ENCODE measurements around the gene ANO9. TPM values are rescaled to one million over a fixed set of nuclear protein-coding genes. Genes with fewer than 3 reads are reported as not detected.
A peak's percentile ranks its signal among the peaks of the same experiment; 100 is the strongest.

Gene ANO9
- total and polyA plus RNA-seq, 5 donors from 2014 or later: 8.9 to 153 (median 13.3) TPM

GRCh38 chr11:461626-462025 is 19.8 kb upstream of the ANO9 start:
- Mint-ChIP-seq H3K36me3 (no peaks in the 10 kb centered on the region), H3K27ac (no peak overlapping the region), H3K4me1 (peaks cover 4 to 16% (median 10%) of the 10 kb centered on the region in 4 donors), H3K9me3 (no peaks in the 10 kb centered on the region), H3K4me3 (no peak overlapping the region), H3K27me3 (no peaks in the 10 kb centered on the region)
- Histone ChIP-seq H3K4me1 (ENCODE audit: control insufficient read depth, insufficient read depth, low read length, poor library complexity, severe bottlenecking) (peaks cover 9% of the 10 kb centered on the region), H3K9me3 (ENCODE audit: control insufficient read depth in 2 of 2, low read length in 2 of 2) (no peaks in the 10 kb centered on the region), H3K36me3 (ENCODE audit: control insufficient read depth, insufficient read depth, low read length) (peaks cover 4% of the 10 kb centered on the region), H3K27ac (ENCODE audit: insufficient read depth, low read length, poor library complexity, severe bottlenecking) (no peak overlapping the region), H3K4me3 (ENCODE audit: low read depth, low read length) (no peak overlapping the region), H3K27me3 (ENCODE audit: control insufficient read depth, insufficient read depth, low read length) (no peaks in the 10 kb centered on the region)
- DNase-seq (no peak), ATAC-seq (ENCODE audit: low read depth in 2 of 2) (no peak)

- no peak overlapping the region for H3K4me3 ChIP-seq (ENCODE audit: low read depth, low read length)
- Mint-ChIP-seq H3K4me1 (peaks cover 6 to 22% (median 14%) of the 10 kb centered on the region in 4 donors), H3K27ac (no peak overlapping the region), H3K9me3 (no peaks in the 10 kb centered on the region), H3K27me3 (no peaks in the 10 kb centered on the region), H3K36me3 (no peaks in the 10 kb centered on the region), H3K4me3 (no peak overlapping the region)
- peaks cover 15% of the 10 kb centered on the region for H3K4me1 ChIP-seq (ENCODE audit: control insufficient read depth, insufficient read depth, low read length, poor library complexity, severe bottlenecking)
- H3K9me3 ChIP-seq (ENCODE audit: control insufficient read depth in 2 of 2, low read length in 2 of 2): no peaks in the 10 kb centered on the region
- H3K27me3 ChIP-seq (ENCODE audit: control insufficient read depth, insufficient read depth, low read length): no peaks in the 10 kb centered on the region
- no peak for ATAC-seq (ENCODE audit: low read depth in 2 of 2)
- H3K36me3 ChIP-seq (ENCODE audit: control insufficient read depth, insufficient read depth, low read length): peaks cover 4% of the 10 kb centered on the region
- H3K27ac ChIP-seq (ENCODE audit: insufficient read depth, low read length, poor library complexity, severe bottlenecking): no peak overlapping the region
- no peak for DNase-seq
Measured at GRCh38 chr11:460331-461199, 18.8 kb upstream of the ANO9 start.

- H3K4me3 ChIP-seq (ENCODE audit: low read depth, low read length): no peak overlapping the region
- peaks cover 15% of the 10 kb centered on the region for H3K4me1 ChIP-seq (ENCODE audit: control insufficient read depth, insufficient read depth, low read length, poor library complexity, severe bottlenecking)
- H3K9me3 ChIP-seq (ENCODE audit: control insufficient read depth in 2 of 2, low read length in 2 of 2): no peaks in the 10 kb centered on the region
- H3K27me3 ChIP-seq (ENCODE audit: control insufficient read depth, insufficient read depth, low read length): no peaks in the 10 kb centered on the region
- ATAC-seq (ENCODE audit: low read depth in 2 of 2): no peak
- H3K36me3 ChIP-seq (ENCODE audit: control insufficient read depth, insufficient read depth, low read length): peaks cover 4% of the 10 kb centered on the region
- DNase-seq: no peak
- Mint-ChIP-seq H3K9me3 (no peaks in the 10 kb centered on the region), H3K27ac (no peak overlapping the region), H3K4me1 (peaks cover 6 to 22% (median 17%) of the 10 kb centered on the region in 4 donors), H3K4me3 (no peak overlapping the region), H3K36me3 (no peaks in the 10 kb centered on the region), H3K27me3 (no peaks in the 10 kb centered on the region)
- H3K27ac ChIP-seq (ENCODE audit: insufficient read depth, low read length, poor library complexity, severe bottlenecking): no peak overlapping the region
Measured at GRCh38 chr11:459511-460220, 17.9 kb upstream of the ANO9 start.

GRCh38 chr11:457111-457760 is 15.4 kb upstream of the ANO9 start:
- ATAC-seq (ENCODE audit: low read depth in 2 of 2) (no peak), DNase-seq (no peak)
- H3K9me3 Mint-ChIP-seq: no peaks in the 10 kb centered on the region
- H3K4me3 ChIP-seq (ENCODE audit: low read depth, low read length): peak overlapping the region; percentile 31
- peak overlapping the region; percentile 66 to 91 (median 90) for H3K27ac Mint-ChIP-seq
- no peaks in the 10 kb centered on the region for H3K27me3 ChIP-seq (ENCODE audit: control insufficient read depth, insufficient read depth, low read length)
- peaks cover 15% of the 10 kb centered on the region for H3K4me1 ChIP-seq (ENCODE audit: control insufficient read depth, insufficient read depth, low read length, poor library complexity, severe bottlenecking)
- peaks cover 4% of the 10 kb centered on the region for H3K36me3 Mint-ChIP-seq
- H3K4me1 Mint-ChIP-seq: peaks cover 6 to 28% (median 17%) of the 10 kb centered on the region in 4 donors
- peak overlapping the region; percentile 66 to 84 (median 80) for H3K4me3 Mint-ChIP-seq
- H3K36me3 ChIP-seq (ENCODE audit: control insufficient read depth, insufficient read depth, low read length): peaks cover 13% of the 10 kb centered on the region
- H3K27ac ChIP-seq (ENCODE audit: insufficient read depth, low read length, poor library complexity, severe bottlenecking): peak overlapping the region; percentile 24
- no peaks in the 10 kb centered on the region for H3K9me3 ChIP-seq (ENCODE audit: control insufficient read depth in 2 of 2, low read length in 2 of 2)
- no peaks in the 10 kb centered on the region for H3K27me3 Mint-ChIP-seq

GRCh38 chr11:456533-456932 is 14.7 kb upstream of the ANO9 start:
- peaks cover 16% of the 10 kb centered on the region for H3K4me1 ChIP-seq (ENCODE audit: control insufficient read depth, insufficient read depth, low read length, poor library complexity, severe bottlenecking)
- H3K9me3 ChIP-seq (ENCODE audit: control insufficient read depth in 2 of 2, low read length in 2 of 2): no peaks in the 10 kb centered on the region
- peaks cover 4% of the 10 kb centered on the region for H3K36me3 Mint-ChIP-seq
- H3K4me3 ChIP-seq (ENCODE audit: low read depth, low read length): peak overlapping the region; percentile 31
- H3K9me3 Mint-ChIP-seq: no peaks in the 10 kb centered on the region
- peaks cover 6 to 31% (median 18%) of the 10 kb centered on the region in 4 donors for H3K4me1 Mint-ChIP-seq
- peaks cover 13% of the 10 kb centered on the region for H3K36me3 ChIP-seq (ENCODE audit: control insufficient read depth, insufficient read depth, low read length)
- no peaks in the 10 kb centered on the region for H3K27me3 Mint-ChIP-seq
- peak overlapping the region; percentile 66 to 84 (median 80) for H3K4me3 Mint-ChIP-seq
- peak overlapping the region; percentile 66 to 91 (median 90) for H3K27ac Mint-ChIP-seq
- H3K27ac ChIP-seq (ENCODE audit: insufficient read depth, low read length, poor library complexity, severe bottlenecking): peak overlapping the region; percentile 24
- peak in 2 of 3 donors; percentile 35 to 55 for DNase-seq
- ATAC-seq (ENCODE audit: low read depth in 2 of 2): peak; percentile 46 to 69
- H3K27me3 ChIP-seq (ENCODE audit: control insufficient read depth, insufficient read depth, low read length): no peaks in the 10 kb centered on the region

- peaks cover 25% of the 10 kb centered on the region for H3K4me1 ChIP-seq (ENCODE audit: control insufficient read depth, insufficient read depth, low read length, poor library complexity, severe bottlenecking)
- H3K9me3 Mint-ChIP-seq: no peaks in the 10 kb centered on the region
- H3K27me3 Mint-ChIP-seq: no peaks in the 10 kb centered on the region
- peaks cover 12 to 40% (median 24%) of the 10 kb centered on the region in 4 donors for H3K4me1 Mint-ChIP-seq
- DNase-seq (no peak), ATAC-seq (ENCODE audit: low read depth in 2 of 2) (no peak)
- peaks cover 4% of the 10 kb centered on the region for H3K36me3 Mint-ChIP-seq
- H3K4me3 ChIP-seq (ENCODE audit: low read depth, low read length): no peak overlapping the region
- H3K36me3 ChIP-seq (ENCODE audit: control insufficient read depth, insufficient read depth, low read length): peaks cover 10% of the 10 kb centered on the region
- H3K9me3 ChIP-seq (ENCODE audit: control insufficient read depth in 2 of 2, low read length in 2 of 2): no peaks in the 10 kb centered on the region
- peak overlapping the region in 1 of 3 donors; percentile 44 for H3K27ac Mint-ChIP-seq
- peak overlapping the region in 2 of 4 donors; percentile 7 to 72 for H3K4me3 Mint-ChIP-seq
- H3K27me3 ChIP-seq (ENCODE audit: control insufficient read depth, insufficient read depth, low read length): no peaks in the 10 kb centered on the region
- H3K27ac ChIP-seq (ENCODE audit: insufficient read depth, low read length, poor library complexity, severe bottlenecking): no peak overlapping the region
Measured at GRCh38 chr11:455566-456147, 13.8 kb upstream of the ANO9 start.

GRCh38 chr11:454801-455565 is 13.2 kb upstream of the ANO9 start:
- Histone ChIP-seq H3K9me3 (ENCODE audit: control insufficient read depth in 2 of 2, low read length in 2 of 2) (no peaks in the 10 kb centered on the region), H3K36me3 (ENCODE audit: control insufficient read depth, insufficient read depth, low read length) (peaks cover 9% of the 10 kb centered on the region), H3K27me3 (ENCODE audit: control insufficient read depth, insufficient read depth, low read length) (no peaks in the 10 kb centered on the region), H3K27ac (ENCODE audit: insufficient read depth, low read length, poor library complexity, severe bottlenecking) (no peak overlapping the region), H3K4me1 (ENCODE audit: control insufficient read depth, insufficient read depth, low read length, poor library complexity, severe bottlenecking) (peaks cover 27% of the 10 kb centered on the region), H3K4me3 (ENCODE audit: low read depth, low read length) (no peak overlapping the region)
- H3K9me3 Mint-ChIP-seq: no peaks in the 10 kb centered on the region
- H3K36me3 Mint-ChIP-seq: peaks cover 4% of the 10 kb centered on the region
- peaks cover 12 to 43% (median 24%) of the 10 kb centered on the region in 4 donors for H3K4me1 Mint-ChIP-seq
- H3K27ac Mint-ChIP-seq: peak overlapping the region in 1 of 3 donors; percentile 44
- no peaks in the 10 kb centered on the region for H3K27me3 Mint-ChIP-seq
- peak overlapping the region in 2 of 4 donors; percentile 72 to 77 for H3K4me3 Mint-ChIP-seq
- no peak for DNase-seq
- ATAC-seq (ENCODE audit: low read depth in 2 of 2): no peak
